Gastrocnemius medialis (tissue), 4 donors: Measurements from ENCODE around the gene ZNF280D.

ENCODE experiments used
- CTCF ChIP-seq, 5 experiments: fragments of 450-650 bp in 3 of 5; fragments of 200-600 bp in 2 of 5; sonication (generic) in 2 of 5; IDR thresholded peaks in 4 of 5; conservative IDR thresholded peaks in 1 of 5; 1 replicate in 4 of 5; 2 replicates in 1 of 5; pipeline ENCODE4 v1.5.1; 2016 to 2019; ENCODE audit warnings: antibody characterized with exemption in 5 of 5, mild to moderate bottlenecking in 3 of 5, moderate library complexity in 3 of 5
- POLR2A ChIP-seq, 2 donors: fragments of 450-650 bp; IDR thresholded peaks; one replicate each; pipeline ENCODE4 v1.6.1; 2017; ENCODE audit warnings: antibody characterized with exemption in 2 of 2, mild to moderate bottlenecking in 2 of 2, moderate library complexity in 2 of 2

DNA sequence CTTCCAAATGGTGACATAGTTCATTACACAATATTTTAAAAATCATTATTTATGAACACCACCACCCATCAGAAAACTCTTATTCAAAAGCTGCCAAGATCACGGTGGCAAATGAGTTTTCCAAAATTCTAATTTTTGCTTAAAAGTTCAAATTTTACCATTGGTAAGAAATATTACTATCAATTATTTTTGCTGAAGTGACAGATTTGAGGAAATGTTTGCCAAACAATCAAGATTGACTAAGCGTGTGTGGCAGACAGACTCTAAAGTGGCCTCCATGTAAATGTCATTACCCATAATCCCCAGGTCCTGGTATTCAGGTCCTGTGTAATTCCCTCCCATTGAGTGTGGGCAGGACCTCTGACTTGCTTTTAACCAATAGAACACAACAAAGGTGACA, 35.0 kb downstream of the ZNF280D start:
- no peak for TF ChIP-seq CTCF (IDR thresholded peaks at IDR 0.05 in 4 of 5, conservative IDR thresholded peaks at IDR 0.05 in 1 of 5)
- no peak for TF ChIP-seq POLR2A (IDR thresholded peaks at IDR 0.05)
